Pulmonary artery endothelial cell (primary cell): Measurements from ENCODE around the gene AFF3. TPM values are rescaled to one million over a fixed set of nuclear protein-coding genes. Genes with fewer than 3 reads are reported as not detected.
"Not testable (repeated sequence)": the region's sequence is repeated elsewhere in the genome, so short reads cannot be mapped to it uniquely, and the experiment has no call there.

ENCODE experiments used
- DNase-seq: peaks from one replicate; pipeline ENCODE4 v3.0.0-alpha.2; 2011; ENCODE audit warnings: low read depth, low spot score
- total RNA-seq: library from RNA; depleted of rRNA; stranded (reverse); fragments of >200 nt; gene quantifications from 2 replicates; pipeline ENCODE4 v1.2.3, GENCODE V29; 2014

AFF3 gene
- total RNA-seq, 1 donor from 2014 or later, result not detected

GRCh38 chr2:99974682-99975375 is 167.6 kb downstream of the AFF3 start:
- DNase-seq, result no peak

- DNase-seq, result no peak
Measured at GRCh38 chr2:99974275-99974674, 168.1 kb downstream of the AFF3 start.

GRCh38 chr2:99971326-99971900 is 171.0 kb downstream of the AFF3 start:
- DNase-seq, result no peak

- DNase-seq, result no peak
Measured at GRCh38 chr2:99970292-99970868, 172.0 kb downstream of the AFF3 start.

- DNase-seq, result no peak
Measured at GRCh38 chr2:99961196-99961913, 181.0 kb downstream of the AFF3 start.

GRCh38 chr2:99960790-99961189 is 181.6 kb downstream of the AFF3 start:
- no peak for DNase-seq

- DNase-seq, result no peak
Measured at GRCh38 chr2:99960291-99960690, 182.1 kb downstream of the AFF3 start.

- DNase-seq, result no peak
Measured at GRCh38 chr2:99959261-99960014, 183.0 kb downstream of the AFF3 start.

GRCh38 chr2:99957332-99958133 is 184.9 kb downstream of the AFF3 start:
- DNase-seq, result no peak

- DNase-seq, result no peak
Measured at GRCh38 chr2:99956232-99957030, 186.0 kb downstream of the AFF3 start.

GRCh38 chr2:99953750-99954149 is 188.6 kb downstream of the AFF3 start:
- no peak for DNase-seq

- no peak for DNase-seq
Measured at GRCh38 chr2:99949963-99950362, 192.4 kb downstream of the AFF3 start.

- no peak for DNase-seq
Measured at GRCh38 chr2:99949530-99949929, 192.9 kb downstream of the AFF3 start.

- no peak for DNase-seq
Measured at GRCh38 chr2:99948010-99948409, 194.4 kb downstream of the AFF3 start.

- not testable (repeated sequence) for DNase-seq
Measured at GRCh38 chr2:99947366-99947765, 195.0 kb downstream of the AFF3 start.

GRCh38 chr2:99944019-99944418 is 198.4 kb downstream of the AFF3 start:
- DNase-seq, result no peak

GRCh38 chr2:99942561-99943347 is 199.6 kb downstream of the AFF3 start:
- no peak for DNase-seq

- DNase-seq, result no peak
Measured at GRCh38 chr2:99940963-99941362, 201.4 kb downstream of the AFF3 start.

GRCh38 chr2:99939135-99939534 is 203.3 kb downstream of the AFF3 start:
- no peak for DNase-seq
